ENCODE data around the gene NLGN4X.

NLGN4X gene

DNA sequence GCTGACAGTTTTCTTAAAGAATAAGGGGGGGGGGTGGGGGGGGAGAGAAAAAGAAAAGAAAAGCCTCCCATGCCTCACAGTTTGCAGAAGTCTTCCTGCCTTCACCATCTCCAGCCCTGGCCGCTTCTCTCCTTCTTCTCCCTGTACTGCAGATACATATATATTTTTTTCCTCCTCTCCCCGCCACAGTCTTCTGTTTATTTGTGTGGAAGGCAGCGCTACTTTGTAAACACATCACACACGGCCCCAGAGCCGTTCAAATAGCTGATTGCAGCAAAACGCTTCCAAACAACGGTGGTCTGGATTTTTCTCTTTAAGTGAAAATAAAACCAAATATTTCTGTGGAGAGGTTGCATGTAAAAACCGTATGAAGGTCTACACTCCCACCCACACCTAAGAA, 732 bp downstream of the NLGN4X start:
- peaks cover 19% of the 10 kb centered on the region for H3K27me3 ChIP-seq (ENCODE audit: insufficient read depth, poor library complexity, severe bottlenecking)
- H3K4me3 ChIP-seq (replicated peaks; ENCODE audit: insufficient read depth, low read length), result no peak overlapping the region
- TF ChIP-seq CTCF (IDR thresholded peaks at IDR 0.05; ENCODE audit: insufficient read depth, low read length) (no peak), SPI1 (IDR thresholded peaks at IDR 0.05; ENCODE audit: borderline replicate concordance, low read depth) (no peak), GABPA (IDR thresholded peaks at IDR 0.05; ENCODE audit: low read depth) (no peak), POLR2AphosphoS5 (IDR thresholded peaks at IDR 0.05; ENCODE audit: low read depth) (no peak), REST (IDR thresholded peaks at IDR 0.05; ENCODE audit: insufficient replicate concordance, low read depth) (no peak)
- H3K27ac ChIP-seq (replicated peaks), result no peak overlapping the region
- DNase-seq (ENCODE audit: low read depth in 1 of 2, low spot score in 1 of 2), result no peak

DNA sequence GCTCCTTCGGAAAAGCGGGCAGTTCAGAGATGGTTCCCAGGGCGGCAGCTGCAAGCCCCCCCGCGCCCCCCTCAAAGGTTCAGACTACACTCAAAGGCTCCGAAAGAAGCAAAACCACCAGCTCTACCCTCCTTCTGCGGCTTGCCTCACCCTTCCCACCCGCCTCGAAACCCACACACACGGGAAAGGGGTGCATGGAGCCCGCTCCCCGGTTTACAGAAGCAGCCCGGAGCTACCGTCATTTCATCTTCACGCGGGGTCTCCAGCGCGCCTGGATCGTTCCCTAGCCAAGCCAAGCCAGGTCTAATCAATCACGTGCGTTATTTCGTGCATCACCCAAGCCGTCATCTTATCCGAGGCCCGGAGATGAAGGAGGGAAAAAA, 1.2 kb downstream of the NLGN4X start:
- Histone ChIP-seq H3K4me3 (replicated peaks; ENCODE audit: insufficient read depth, low read length) (no peak overlapping the region), H3K27ac (replicated peaks) (no peak overlapping the region), H3K27me3 (ENCODE audit: insufficient read depth, poor library complexity, severe bottlenecking) (peaks cover 19% of the 10 kb centered on the region)
- TF ChIP-seq POLR2AphosphoS5 (IDR thresholded peaks at IDR 0.05; ENCODE audit: low read depth) (no peak), GABPA (IDR thresholded peaks at IDR 0.05; ENCODE audit: low read depth) (no peak), CTCF (IDR thresholded peaks at IDR 0.05; ENCODE audit: insufficient read depth, low read length) (no peak), REST (IDR thresholded peaks at IDR 0.05; ENCODE audit: insufficient replicate concordance, low read depth) (no peak), SPI1 (IDR thresholded peaks at IDR 0.05; ENCODE audit: borderline replicate concordance, low read depth) (no peak)
- no peak for DNase-seq (ENCODE audit: low read depth in 1 of 2, low spot score in 1 of 2)

GRCh38 chrX:6226596-6227452, 1.8 kb downstream of the NLGN4X start:
- DNase-seq (ENCODE audit: low read depth in 1 of 2, low spot score in 1 of 2), result no peak
- peaks cover 19% of the 10 kb centered on the region for H3K27me3 ChIP-seq (ENCODE audit: insufficient read depth, poor library complexity, severe bottlenecking)

More at GRCh38 chrX:6226596-6227452, 1.8 kb downstream of the NLGN4X start:
- Histone ChIP-seq H3K27ac (replicated peaks) (no peak overlapping the region), H3K4me3 (replicated peaks; ENCODE audit: insufficient read depth, low read length) (no peak overlapping the region)
- no peak for TF ChIP-seq REST (IDR thresholded peaks at IDR 0.05; ENCODE audit: insufficient replicate concordance, low read depth)
- no peak for TF ChIP-seq SPI1 (IDR thresholded peaks at IDR 0.05; ENCODE audit: borderline replicate concordance, low read depth)
- TF ChIP-seq CTCF (IDR thresholded peaks at IDR 0.05; ENCODE audit: insufficient read depth, low read length), result no peak
- TF ChIP-seq GABPA (IDR thresholded peaks at IDR 0.05; ENCODE audit: low read depth), result no peak
- TF ChIP-seq POLR2AphosphoS5 (IDR thresholded peaks at IDR 0.05; ENCODE audit: low read depth), result no peak
